HepG2 (cell line): ENCODE measurements around the gene SLC4A11. TPM values are rescaled to one million over a fixed set of nuclear protein-coding genes. Genes with fewer than 3 reads are reported as not detected.

Source experiments
- CREM ChIP-seq, 2 experiments: sonication (generic) in 1 of 2; formaldehyde crosslinking in 1 of 2; IDR thresholded peaks; 2 replicates each; pipeline versions ENCODE4 v1.4.0 to v1.6.1; 2016 to 2020; ENCODE audit warnings: antibody characterized with exemption in 1 of 2, mild to moderate bottlenecking in 1 of 2, missing genetic modification reagents in 1 of 2
- FOXC1 ChIP-seq: sonication (generic); formaldehyde crosslinking; IDR thresholded peaks from 2 replicates; pipeline ENCODE4 v1.8.0; 2022; ENCODE audit warnings: mild to moderate bottlenecking, missing genetic modification reagents, borderline replicate concordance
- HCFC1 ChIP-seq: fragments of 150-350 bp; IDR thresholded peaks from 2 replicates; pipeline ENCODE4 v1.6.1; 2014; ENCODE audit warnings: low read depth, low read length
- MLLT10 ChIP-seq: sonication (generic); formaldehyde crosslinking; IDR thresholded peaks from 2 replicates; pipeline ENCODE4 v1.4.0; 2020; ENCODE audit warnings: missing genetic modification reagents
- ZNF790 ChIP-seq: sonication (generic); formaldehyde crosslinking; IDR thresholded peaks from 2 replicates; pipeline ENCODE4 v1.8.0; 2022; ENCODE audit warnings: missing genetic modification reagents, mild to moderate bottlenecking, borderline replicate concordance
- polyA plus RNA-seq, 8 experiments: library from polyadenylated mRNA; depleted of rRNA in 3 of 8; stranded (reverse) in 7 of 8; unstranded in 1 of 8; fragments of >200 nt; fragmentation: Illumina TruSeq in 4 of 8; extraction: Trizol in 4 of 8; gene quantifications; 2 replicates each; pipeline versions ENCODE4 v1.2.1 to v1.2.3, GENCODE V29; 2011 to 2016; ENCODE audit warnings: low read depth in 4 of 8, missing spikeins in 1 of 8, mixed read lengths in 1 of 8; ENCODE audit not compliant: insufficient read depth in 1 of 8
- total RNA-seq, 5 experiments: library from RNA; depleted of rRNA; stranded (reverse); fragments of >200 nt; fragmentation: Illumina TruSeq; extraction: Trizol; gene quantifications; 2 replicates each; pipeline ENCODE4 v1.2.3, GENCODE V29; 2016; ENCODE audit warnings: low read depth in 1 of 5
- TF ChIP-seq, protein P1 (sequence below): sonication (generic); formaldehyde crosslinking; IDR thresholded peaks from 2 replicates; pipeline ENCODE4 v1.5.1; 2020; ENCODE audit warnings: mild to moderate bottlenecking, missing genetic modification reagents, moderate library complexity
- TF ChIP-seq, protein P2 (sequence below): sonication (generic); formaldehyde crosslinking; IDR thresholded peaks from 2 replicates; pipeline ENCODE4 v1.5.0; 2020; ENCODE audit warnings: mild to moderate bottlenecking, missing genetic modification reagents, borderline replicate concordance
- TF ChIP-seq, protein P3 (sequence below): sonication (generic); formaldehyde crosslinking; IDR thresholded peaks from 2 replicates; pipeline ENCODE4 v1.4.0; 2020; ENCODE audit warnings: missing genetic modification reagents
- TF ChIP-seq, protein P4 (sequence below): sonication (generic); formaldehyde crosslinking; IDR thresholded peaks from 2 replicates; pipeline ENCODE4 v1.4.0; 2020; ENCODE audit warnings: missing genetic modification reagents, borderline replicate concordance
- TF ChIP-seq, protein P5 (sequence below): sonication (generic); formaldehyde crosslinking; IDR thresholded peaks from 2 replicates; pipeline ENCODE4 v1.4.0; 2020; ENCODE audit warnings: low read depth, missing genetic modification reagents
- TF ChIP-seq, protein P6 (sequence below): sonication (generic); formaldehyde crosslinking; IDR thresholded peaks from 2 replicates; pipeline ENCODE4 v1.5.0; 2020; ENCODE audit warnings: mild to moderate bottlenecking, missing genetic modification reagents

Gene SLC4A11
- total and polyA plus RNA-seq, 2 of the 13 experiments (the other 11 are each of a cell fraction or from before 2014, with no cell fraction given): 3.9 to 27.0 TPM

DNA sequence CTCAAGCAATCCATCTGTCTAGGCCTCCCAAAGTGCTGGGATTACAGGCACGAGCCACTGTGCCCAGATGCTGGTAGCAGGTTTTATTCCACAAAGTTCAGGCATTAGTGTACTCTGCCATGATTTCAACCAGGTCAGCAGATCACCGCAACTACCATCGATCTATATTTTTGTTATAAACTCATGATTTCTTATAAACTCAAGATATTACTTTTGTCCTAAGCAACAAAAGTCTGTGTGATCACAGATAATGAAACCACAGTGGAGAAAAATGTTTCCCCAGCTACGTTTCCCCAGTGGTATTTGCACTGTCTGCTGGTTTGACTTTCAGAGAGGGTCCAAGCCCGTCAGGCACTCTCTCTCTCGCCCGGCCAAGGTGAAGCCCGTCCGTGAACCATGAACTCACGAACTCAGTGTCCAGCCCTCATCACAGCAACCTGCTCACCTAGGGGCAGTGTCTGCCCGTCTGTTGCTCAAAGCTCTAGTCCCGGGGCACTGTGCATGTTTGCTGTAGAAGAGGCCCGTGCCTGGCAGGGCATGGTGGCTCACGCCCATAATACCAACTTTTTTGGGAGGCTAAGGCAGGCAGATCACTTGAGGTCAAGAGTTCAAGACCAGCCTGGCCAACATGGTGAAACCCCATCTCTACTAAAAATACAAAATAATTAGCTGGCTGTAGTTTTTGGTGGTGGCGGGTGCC is 7.0 kb downstream of the SLC4A11 start (continued):
- TF ChIP-seq, protein P1, sequence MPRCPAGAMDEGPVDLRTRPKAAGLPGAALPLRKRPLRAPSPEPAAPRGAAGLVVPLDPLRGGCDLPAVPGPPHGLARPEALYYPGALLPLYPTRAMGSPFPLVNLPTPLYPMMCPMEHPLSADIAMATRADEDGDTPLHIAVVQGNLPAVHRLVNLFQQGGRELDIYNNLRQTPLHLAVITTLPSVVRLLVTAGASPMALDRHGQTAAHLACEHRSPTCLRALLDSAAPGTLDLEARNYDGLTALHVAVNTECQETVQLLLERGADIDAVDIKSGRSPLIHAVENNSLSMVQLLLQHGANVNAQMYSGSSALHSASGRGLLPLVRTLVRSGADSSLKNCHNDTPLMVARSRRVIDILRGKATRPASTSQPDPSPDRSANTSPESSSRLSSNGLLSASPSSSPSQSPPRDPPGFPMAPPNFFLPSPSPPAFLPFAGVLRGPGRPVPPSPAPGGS (CRISPR knock-in tag): peak; percentile 63
- TF ChIP-seq ZNF790 (CRISPR knock-in tag) (no peak), MLLT10 (CRISPR knock-in tag) (no peak), HCFC1 (no peak), CREM (IDR thresholded peaks at IDR 0.05) (no peak; the same call in 1 of the 2 replicates), CREM (CRISPR knock-in tag; IDR thresholded peaks at IDR 0.05) (no peak), FOXC1 (CRISPR knock-in tag) (peak; percentile 88; the same call in 1 of the 2 replicates)
- TF ChIP-seq, protein P2, sequence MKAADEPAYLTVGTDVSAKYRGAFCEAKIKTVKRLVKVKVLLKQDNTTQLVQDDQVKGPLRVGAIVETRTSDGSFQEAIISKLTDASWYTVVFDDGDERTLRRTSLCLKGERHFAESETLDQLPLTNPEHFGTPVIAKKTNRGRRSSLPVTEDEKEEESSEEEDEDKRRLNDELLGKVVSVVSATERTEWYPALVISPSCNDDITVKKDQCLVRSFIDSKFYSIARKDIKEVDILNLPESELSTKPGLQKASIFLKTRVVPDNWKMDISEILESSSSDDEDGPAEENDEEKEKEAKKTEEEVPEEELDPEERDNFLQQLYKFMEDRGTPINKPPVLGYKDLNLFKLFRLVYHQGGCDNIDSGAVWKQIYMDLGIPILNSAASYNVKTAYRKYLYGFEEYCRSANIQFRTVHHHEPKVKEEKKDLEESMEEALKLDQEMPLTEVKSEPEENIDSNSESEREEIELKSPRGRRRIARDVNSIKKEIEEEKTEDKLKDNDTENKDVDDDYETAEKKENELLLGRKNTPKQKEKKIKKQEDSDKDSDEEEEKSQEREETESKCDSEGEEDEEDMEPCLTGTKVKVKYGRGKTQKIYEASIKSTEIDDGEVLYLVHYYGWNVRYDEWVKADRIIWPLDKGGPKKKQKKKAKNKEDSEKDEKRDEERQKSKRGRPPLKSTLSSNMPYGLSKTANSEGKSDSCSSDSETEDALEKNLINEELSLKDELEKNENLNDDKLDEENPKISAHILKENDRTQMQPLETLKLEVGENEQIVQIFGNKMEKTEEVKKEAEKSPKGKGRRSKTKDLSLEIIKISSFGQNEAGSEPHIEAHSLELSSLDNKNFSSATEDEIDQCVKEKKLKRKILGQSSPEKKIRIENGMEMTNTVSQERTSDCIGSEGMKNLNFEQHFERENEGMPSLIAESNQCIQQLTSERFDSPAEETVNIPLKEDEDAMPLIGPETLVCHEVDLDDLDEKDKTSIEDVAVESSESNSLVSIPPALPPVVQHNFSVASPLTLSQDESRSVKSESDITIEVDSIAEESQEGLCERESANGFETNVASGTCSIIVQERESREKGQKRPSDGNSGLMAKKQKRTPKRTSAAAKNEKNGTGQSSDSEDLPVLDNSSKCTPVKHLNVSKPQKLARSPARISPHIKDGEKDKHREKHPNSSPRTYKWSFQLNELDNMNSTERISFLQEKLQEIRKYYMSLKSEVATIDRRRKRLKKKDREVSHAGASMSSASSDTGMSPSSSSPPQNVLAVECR (CRISPR knock-in tag): peak; percentile 76; the same call in 1 of the 2 replicates
- TF ChIP-seq, protein P3, sequence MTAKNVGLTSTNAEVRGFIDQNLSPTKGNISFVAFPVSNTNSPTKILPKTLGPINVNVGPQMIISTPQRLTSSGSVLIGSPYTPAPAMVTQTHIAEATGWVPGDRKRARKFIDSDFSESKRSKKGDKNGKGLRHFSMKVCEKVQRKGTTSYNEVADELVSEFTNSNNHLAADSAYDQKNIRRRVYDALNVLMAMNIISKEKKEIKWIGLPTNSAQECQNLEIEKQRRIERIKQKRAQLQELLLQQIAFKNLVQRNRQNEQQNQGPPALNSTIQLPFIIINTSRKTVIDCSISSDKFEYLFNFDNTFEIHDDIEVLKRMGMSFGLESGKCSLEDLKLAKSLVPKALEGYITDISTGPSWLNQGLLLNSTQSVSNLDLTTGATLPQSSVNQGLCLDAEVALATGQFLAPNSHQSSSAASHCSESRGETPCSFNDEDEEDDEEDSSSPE (CRISPR knock-in tag): peak; percentile 57; the same call in 1 of the 2 replicates
- TF ChIP-seq, protein P4, sequence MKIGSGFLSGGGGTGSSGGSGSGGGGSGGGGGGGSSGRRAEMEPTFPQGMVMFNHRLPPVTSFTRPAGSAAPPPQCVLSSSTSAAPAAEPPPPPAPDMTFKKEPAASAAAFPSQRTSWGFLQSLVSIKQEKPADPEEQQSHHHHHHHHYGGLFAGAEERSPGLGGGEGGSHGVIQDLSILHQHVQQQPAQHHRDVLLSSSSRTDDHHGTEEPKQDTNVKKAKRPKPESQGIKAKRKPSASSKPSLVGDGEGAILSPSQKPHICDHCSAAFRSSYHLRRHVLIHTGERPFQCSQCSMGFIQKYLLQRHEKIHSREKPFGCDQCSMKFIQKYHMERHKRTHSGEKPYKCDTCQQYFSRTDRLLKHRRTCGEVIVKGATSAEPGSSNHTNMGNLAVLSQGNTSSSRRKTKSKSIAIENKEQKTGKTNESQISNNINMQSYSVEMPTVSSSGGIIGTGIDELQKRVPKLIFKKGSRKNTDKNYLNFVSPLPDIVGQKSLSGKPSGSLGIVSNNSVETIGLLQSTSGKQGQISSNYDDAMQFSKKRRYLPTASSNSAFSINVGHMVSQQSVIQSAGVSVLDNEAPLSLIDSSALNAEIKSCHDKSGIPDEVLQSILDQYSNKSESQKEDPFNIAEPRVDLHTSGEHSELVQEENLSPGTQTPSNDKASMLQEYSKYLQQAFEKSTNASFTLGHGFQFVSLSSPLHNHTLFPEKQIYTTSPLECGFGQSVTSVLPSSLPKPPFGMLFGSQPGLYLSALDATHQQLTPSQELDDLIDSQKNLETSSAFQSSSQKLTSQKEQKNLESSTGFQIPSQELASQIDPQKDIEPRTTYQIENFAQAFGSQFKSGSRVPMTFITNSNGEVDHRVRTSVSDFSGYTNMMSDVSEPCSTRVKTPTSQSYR (CRISPR knock-in tag): peak; percentile 42; the same call in 1 of the 2 replicates
- TF ChIP-seq, protein P5, sequence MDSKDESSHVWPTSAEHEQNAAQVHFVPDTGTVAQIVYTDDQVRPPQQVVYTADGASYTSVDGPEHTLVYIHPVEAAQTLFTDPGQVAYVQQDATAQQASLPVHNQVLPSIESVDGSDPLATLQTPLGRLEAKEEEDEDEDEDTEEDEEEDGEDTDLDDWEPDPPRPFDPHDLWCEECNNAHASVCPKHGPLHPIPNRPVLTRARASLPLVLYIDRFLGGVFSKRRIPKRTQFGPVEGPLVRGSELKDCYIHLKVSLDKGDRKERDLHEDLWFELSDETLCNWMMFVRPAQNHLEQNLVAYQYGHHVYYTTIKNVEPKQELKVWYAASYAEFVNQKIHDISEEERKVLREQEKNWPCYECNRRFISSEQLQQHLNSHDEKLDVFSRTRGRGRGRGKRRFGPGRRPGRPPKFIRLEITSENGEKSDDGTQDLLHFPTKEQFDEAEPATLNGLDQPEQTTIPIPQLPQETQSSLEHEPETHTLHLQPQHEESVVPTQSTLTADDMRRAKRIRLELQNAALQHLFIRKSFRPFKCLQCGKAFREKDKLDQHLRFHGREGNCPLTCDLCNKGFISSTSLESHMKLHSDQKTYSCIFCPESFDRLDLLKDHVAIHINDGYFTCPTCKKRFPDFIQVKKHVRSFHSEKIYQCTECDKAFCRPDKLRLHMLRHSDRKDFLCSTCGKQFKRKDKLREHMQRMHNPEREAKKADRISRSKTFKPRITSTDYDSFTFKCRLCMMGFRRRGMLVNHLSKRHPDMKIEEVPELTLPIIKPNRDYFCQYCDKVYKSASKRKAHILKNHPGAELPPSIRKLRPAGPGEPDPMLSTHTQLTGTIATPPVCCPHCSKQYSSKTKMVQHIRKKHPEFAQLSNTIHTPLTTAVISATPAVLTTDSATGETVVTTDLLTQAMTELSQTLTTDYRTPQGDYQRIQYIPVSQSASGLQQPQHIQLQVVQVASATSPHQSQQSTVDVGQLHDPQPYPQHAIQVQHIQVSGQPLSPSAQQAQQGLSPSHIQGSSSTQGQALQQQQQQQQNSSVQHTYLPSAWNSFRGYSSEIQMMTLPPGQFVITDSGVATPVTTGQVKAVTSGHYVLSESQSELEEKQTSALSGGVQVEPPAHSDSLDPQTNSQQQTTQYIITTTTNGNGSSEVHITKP (CRISPR knock-in tag): no peak
- TF ChIP-seq, protein P6, sequence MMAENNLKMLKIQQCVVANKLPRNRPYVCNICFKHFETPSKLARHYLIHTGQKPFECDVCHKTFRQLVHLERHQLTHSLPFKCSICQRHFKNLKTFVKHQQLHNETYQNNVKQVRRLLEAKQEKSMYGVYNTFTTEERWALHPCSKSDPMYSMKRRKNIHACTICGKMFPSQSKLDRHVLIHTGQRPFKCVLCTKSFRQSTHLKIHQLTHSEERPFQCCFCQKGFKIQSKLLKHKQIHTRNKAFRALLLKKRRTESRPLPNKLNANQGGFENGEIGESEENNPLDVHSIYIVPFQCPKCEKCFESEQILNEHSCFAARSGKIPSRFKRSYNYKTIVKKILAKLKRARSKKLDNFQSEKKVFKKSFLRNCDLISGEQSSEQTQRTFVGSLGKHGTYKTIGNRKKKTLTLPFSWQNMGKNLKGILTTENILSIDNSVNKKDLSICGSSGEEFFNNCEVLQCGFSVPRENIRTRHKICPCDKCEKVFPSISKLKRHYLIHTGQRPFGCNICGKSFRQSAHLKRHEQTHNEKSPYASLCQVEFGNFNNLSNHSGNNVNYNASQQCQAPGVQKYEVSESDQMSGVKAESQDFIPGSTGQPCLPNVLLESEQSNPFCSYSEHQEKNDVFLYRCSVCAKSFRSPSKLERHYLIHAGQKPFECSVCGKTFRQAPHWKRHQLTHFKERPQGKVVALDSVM: peak; percentile 52; the same call in 1 of the 2 replicates
